Ishikawa (cell line): Measurements from ENCODE around the gene EIPR1.

ENCODE experiments used
- TAF1 ChIP-seq: IDR thresholded peaks from 2 replicates; pipeline ENCODE4 v1.6.1; 2012; ENCODE audit warnings: low read depth, mild to moderate bottlenecking
- TCF12 ChIP-seq: IDR thresholded peaks from 2 replicates; pipeline ENCODE4 v1.6.1; 2012; ENCODE audit warnings: low read depth

- TF ChIP-seq TCF12 (no peak), TAF1 (no peak)
Observed at GRCh38 chr2:3414133-3414860, 36.7 kb upstream of the EIPR1 start.
